IPS-20b (cell line): ENCODE data around the gene OTUD1.

ENCODE experiments used
- H3K27ac ChIP-seq: one replicate; pipeline ENCODE4 v1.5.1; 2013; ENCODE audit warnings: low read length
- H3K27me3 ChIP-seq: 2 replicates; pipeline ENCODE4 v1.6.1; 2013; ENCODE audit warnings: mild to moderate bottlenecking, low read length, inconsistent platforms; ENCODE audit not compliant: insufficient read depth
- H3K36me3 ChIP-seq: 2 replicates; pipeline ENCODE4 v1.6.1; 2013; ENCODE audit warnings: low read depth, mild to moderate bottlenecking, inconsistent platforms, low read length, moderate library complexity; ENCODE audit not compliant: insufficient read depth
- H3K4me1 ChIP-seq: 2 replicates; pipeline ENCODE4 v1.6.1; 2013; ENCODE audit warnings: mild to moderate bottlenecking, control low read depth, inconsistent platforms, low read length, moderate library complexity; ENCODE audit not compliant: insufficient read depth
- H3K4me3 ChIP-seq: 2 replicates; pipeline ENCODE4 v1.5.1; 2013; ENCODE audit warnings: mild to moderate bottlenecking, low read length, inconsistent platforms
- H3K9ac ChIP-seq: 2 replicates; pipeline ENCODE4 v1.6.1; 2013; ENCODE audit warnings: low read depth, mild to moderate bottlenecking, inconsistent platforms, low read length, moderate library complexity
- H3K9me3 ChIP-seq: 2 replicates; pipeline ENCODE4 v1.6.1; 2013; ENCODE audit warnings: mild to moderate bottlenecking, low read depth, low read length, inconsistent platforms; ENCODE audit not compliant: insufficient read depth

The OTUD1 gene

DNA sequence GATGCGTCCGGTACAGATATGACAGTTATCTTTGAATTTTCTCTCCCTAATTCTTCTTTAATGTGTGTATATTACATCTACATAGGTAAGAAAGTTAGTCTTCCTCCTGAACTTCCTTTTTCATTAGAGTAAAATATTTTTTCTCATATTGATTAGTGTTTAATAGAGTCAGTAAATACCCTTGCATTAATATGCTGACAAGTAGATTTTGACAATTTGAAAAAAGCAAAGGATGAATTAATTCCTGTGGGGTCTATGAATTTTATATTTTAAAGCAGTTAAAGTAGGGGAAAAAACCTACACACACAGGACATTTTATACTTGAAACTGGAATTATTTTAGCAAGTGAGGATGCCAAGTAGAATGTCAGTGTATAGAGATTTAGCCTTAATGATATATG lies 9.4 kb downstream of the OTUD1 start:
- Histone ChIP-seq H3K27ac (no peak overlapping the region), H3K27me3 (no peaks in the 10 kb centered on the region)

DNA sequence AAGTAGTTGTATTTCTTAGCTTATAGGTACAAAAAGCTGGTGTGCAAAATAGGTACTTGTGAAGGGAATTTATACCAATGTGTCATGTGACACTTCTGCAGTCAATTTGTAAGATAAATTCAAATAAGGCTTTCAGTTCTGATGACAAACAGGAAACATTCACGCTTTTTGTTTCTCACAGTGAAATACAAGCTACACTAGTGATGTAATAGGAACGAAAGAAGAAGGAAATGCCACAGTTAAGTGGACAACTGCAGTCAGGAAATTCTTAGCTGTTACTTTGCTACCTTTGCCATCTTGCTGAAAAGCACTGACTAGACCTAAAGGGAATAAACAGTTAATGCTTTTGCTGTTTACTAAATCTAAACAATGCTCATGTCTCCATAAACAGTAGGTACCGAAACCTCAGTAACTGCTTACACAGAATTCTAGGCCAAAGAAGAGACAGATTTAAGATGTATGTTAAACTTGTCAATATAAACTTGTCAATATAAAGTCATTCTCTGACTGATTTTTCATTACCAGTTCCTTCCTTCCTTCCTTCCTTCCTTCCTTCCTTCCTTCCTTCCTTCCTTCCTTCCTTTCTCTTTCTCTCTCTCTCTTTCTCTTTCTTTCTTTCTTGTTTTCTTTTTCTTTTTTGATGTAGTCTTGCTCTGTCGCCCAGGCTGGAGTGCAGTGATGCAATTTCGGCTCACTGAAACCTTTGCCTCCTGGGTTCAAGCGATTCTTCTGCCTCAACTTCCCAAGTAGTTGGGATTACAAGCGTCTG lies 10.1 kb downstream of the OTUD1 start:
- Histone ChIP-seq H3K27ac (no peak overlapping the region), H3K4me1 (no peaks in the 10 kb centered on the region; the same call in 1 of the 2 replicates), H3K4me3 (no peak overlapping the region), H3K36me3 (no peaks in the 10 kb centered on the region), H3K27me3 (no peaks in the 10 kb centered on the region), H3K9me3 (no peaks in the 10 kb centered on the region), H3K9ac (no peak overlapping the region)

More for the DNA sequence above, 9.4 kb downstream of the OTUD1 start:
- H3K4me1 ChIP-seq, result no peaks in the 10 kb centered on the region; the same call in 1 of the 2 replicates
- H3K9me3 ChIP-seq, result no peaks in the 10 kb centered on the region
- H3K4me3 ChIP-seq, result no peak overlapping the region
- H3K36me3 ChIP-seq, result no peaks in the 10 kb centered on the region
- no peak overlapping the region for H3K9ac ChIP-seq

DNA sequence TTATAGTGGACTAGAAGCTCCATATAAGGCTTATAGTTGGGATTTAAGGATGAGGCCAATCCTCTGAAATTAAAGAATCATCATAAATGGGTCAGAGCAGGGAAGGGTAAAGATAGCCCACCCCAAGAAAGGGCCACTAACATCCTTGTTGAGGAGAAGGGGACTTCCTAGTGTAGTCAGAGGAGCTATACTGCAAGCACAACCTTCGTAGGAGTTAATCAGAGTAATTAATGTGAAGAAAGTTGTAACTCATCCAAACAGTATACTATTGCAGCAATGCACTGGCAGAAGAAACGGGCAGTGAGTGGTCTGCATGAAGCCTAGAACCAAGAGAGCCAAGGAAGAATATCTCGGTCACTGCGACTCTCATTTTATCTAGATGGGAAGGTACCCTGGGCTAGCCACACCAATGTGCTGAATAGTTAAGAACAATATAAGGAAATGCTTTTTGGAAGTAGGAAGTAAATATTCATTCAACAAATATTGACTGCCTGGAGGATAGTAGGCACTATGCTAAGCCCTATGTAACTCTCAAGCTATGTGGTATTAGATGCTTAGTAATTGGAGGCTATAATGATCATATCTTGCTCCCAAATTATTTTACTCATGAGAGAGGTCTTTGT lies 13.3 kb downstream of the OTUD1 start:
- H3K27me3 ChIP-seq, result no peaks in the 10 kb centered on the region
- H3K9me3 ChIP-seq, result no peaks in the 10 kb centered on the region
- H3K27ac ChIP-seq, result no peak overlapping the region
- no peak overlapping the region for H3K9ac ChIP-seq
- no peaks in the 10 kb centered on the region for H3K36me3 ChIP-seq
- no peak overlapping the region for H3K4me3 ChIP-seq
- peaks cover 8% of the 10 kb centered on the region for H3K4me1 ChIP-seq

DNA sequence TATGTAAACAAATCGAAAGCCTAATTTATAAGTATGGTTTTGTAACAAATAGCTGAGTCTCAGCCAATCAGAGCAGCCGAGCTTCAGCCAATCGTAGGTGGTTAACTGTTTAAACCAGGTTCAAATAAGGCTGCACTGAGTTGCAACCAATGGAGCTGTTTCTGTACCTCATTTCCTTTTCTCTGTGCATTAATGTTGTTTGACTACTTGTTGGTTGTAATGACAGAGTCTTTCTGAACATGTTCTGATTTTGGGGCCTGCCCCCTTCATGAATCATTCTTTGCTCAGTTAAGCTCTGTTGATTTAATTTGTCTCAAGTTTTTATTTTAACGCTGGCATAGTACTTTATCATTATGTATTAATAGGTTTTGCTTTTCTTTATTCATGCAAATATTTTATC lies 14.6 kb downstream of the OTUD1 start:
- Histone ChIP-seq H3K9me3 (no peaks in the 10 kb centered on the region), H3K27ac (no peak overlapping the region), H3K4me1 (peaks cover 15% of the 10 kb centered on the region), H3K36me3 (no peaks in the 10 kb centered on the region), H3K9ac (no peak overlapping the region), H3K27me3 (no peaks in the 10 kb centered on the region), H3K4me3 (no peak overlapping the region)

DNA sequence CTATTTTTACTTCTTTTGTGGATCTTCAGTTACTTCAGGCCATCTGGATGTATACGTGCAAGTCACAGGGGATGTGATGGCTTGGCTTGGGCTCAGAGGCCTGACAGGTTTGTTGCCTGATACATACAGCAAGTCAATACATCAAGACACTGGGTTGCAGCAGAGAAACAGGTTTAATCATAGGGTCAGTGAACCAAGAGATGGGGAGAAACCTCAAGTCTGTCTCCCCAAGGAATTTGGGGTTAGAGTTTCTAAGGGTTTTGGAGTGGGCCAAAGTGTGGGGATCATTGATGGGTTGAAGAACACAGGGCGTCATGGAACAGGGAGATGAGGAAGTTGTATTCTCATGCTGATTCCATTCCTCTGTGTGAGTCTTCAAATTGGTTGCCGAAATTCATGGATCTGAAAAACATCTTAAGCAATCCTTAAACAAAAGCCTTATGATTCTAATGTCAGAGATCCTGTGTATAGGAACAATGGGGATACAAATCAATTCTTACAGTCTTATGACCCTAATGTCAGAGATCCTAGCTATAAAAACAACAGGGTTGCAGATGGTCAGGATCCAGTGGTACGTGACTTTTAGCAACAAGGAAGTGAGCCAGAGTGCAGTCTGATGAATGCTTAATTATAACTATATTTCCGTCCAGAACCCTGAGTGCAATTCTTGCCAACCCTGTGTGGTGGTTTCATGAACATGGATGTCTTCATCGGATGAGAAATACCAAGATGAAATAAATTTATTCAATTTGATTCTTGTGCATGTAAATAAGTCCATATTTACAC lies 18.9 kb downstream of the OTUD1 start:
- peaks cover 29% of the 10 kb centered on the region; the same call in 1 of the 2 replicates for H3K4me1 ChIP-seq
- no peak overlapping the region for H3K9ac ChIP-seq
- H3K27me3 ChIP-seq, result no peaks in the 10 kb centered on the region
- H3K36me3 ChIP-seq, result no peaks in the 10 kb centered on the region
- H3K27ac ChIP-seq, result no peak overlapping the region
- H3K9me3 ChIP-seq, result no peaks in the 10 kb centered on the region
- no peak overlapping the region for H3K4me3 ChIP-seq

DNA sequence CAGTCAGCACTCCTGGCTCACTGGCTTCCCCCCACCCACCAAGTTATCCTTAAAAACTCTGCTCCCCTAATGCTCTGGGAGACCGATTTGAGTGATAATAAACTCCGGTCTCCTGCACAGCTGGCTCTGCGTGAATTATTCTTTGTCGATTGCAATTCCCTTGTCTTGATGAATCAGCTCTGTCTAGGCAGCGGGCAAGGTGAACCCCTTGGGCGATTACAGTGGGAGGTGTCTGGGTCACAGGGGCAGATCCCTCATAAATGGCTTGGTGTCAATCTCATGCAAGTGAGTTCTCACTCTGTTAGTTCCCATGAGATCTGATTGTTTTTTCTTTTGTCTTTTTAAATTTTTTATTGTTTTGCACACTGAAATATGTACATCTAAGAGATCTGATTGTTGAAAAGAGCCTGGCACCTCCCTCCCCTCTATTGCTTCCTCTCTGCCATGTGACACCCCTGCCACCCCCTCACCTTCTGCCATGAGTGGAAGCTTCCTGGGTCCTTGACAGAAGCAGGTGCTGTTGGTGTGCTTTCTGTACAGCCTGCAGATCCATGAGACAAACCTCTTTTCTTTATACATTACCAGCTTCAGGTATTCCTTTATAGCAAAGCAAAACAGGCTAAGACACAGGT lies 20.5 kb downstream of the OTUD1 start:
- peaks cover 29% of the 10 kb centered on the region; the same call in 1 of the 2 replicates for H3K4me1 ChIP-seq
- H3K9ac ChIP-seq, result no peak overlapping the region

DNA sequence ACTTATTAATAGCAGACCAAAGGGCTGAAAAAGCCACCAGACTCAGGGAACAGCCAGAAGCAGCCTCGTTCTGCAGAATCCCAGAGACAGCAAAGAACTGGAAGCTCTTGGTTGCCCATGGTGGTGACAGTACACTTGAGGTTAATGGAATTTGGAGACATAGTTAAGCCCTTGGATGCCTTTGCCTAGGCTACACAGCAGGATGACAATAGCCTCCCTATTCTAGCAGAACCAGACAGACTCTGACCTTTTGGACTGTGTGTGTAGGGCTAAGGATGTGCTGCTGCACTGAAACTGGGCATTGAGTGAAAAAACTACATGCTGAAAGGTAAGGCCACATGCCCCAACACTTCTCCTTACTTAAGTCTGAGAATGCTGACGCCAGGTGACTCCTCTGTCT lies 22.7 kb downstream of the OTUD1 start:
- H3K27me3 ChIP-seq, result no peaks in the 10 kb centered on the region
- no peaks in the 10 kb centered on the region for H3K36me3 ChIP-seq
- H3K4me3 ChIP-seq, result no peak overlapping the region
- no peak overlapping the region for H3K27ac ChIP-seq
- H3K9ac ChIP-seq, result no peak overlapping the region
- no peaks in the 10 kb centered on the region for H3K9me3 ChIP-seq
- peaks cover 23% of the 10 kb centered on the region; the same call in 1 of the 2 replicates for H3K4me1 ChIP-seq

More for the DNA sequence above, 20.5 kb downstream of the OTUD1 start:
- no peak overlapping the region for H3K27ac ChIP-seq
- H3K4me3 ChIP-seq, result no peak overlapping the region
- H3K27me3 ChIP-seq, result no peaks in the 10 kb centered on the region
- H3K9me3 ChIP-seq, result no peaks in the 10 kb centered on the region
- no peaks in the 10 kb centered on the region for H3K36me3 ChIP-seq

DNA sequence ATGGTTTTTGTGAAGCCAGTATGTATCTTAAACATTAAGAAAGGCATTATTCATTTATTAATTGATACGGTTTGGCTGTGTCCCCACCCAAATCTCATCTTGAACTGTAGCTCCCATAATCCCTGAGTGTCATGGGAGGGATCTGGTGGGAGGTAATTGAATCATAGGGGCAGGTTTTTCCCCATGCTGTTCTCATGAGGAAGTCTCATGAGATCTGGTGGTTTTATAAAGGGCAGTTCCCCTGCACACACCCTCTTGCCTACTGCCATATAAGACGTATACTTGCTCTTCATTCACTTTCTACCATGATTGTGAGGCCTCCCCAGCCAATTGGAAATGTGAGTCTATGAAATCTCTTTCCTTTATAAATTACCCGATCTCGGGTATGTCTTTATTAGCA lies 28.1 kb downstream of the OTUD1 start:
- Histone ChIP-seq H3K27me3 (no peaks in the 10 kb centered on the region), H3K36me3 (no peaks in the 10 kb centered on the region), H3K9ac (no peak overlapping the region), H3K4me1 (peaks cover 3% of the 10 kb centered on the region; the same call in 1 of the 2 replicates), H3K9me3 (no peaks in the 10 kb centered on the region), H3K4me3 (no peak overlapping the region), H3K27ac (no peak overlapping the region)

DNA sequence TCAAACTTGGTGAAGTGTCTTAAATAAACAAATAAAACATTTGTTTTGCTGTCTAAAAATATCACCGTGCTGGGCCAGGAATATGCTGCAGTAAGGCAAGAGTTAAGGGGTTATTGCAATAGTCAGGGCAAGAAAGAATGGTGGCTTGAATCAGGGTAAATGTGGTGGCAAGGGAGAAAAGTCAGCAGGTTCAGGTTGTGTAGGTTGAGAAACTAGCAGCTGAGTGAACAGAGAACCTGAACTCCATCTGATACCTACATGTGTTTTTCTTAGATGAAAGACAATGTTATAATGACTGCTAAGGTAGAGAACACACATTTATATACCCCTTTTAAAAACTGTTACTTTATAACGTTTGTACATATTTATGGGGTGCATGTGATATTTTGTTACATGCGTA lies 28.7 kb downstream of the OTUD1 start:
- no peaks in the 10 kb centered on the region for H3K36me3 ChIP-seq
- H3K9ac ChIP-seq, result no peak overlapping the region
- H3K4me3 ChIP-seq, result no peak overlapping the region
- H3K27ac ChIP-seq, result no peak overlapping the region
- H3K4me1 ChIP-seq, result peaks cover 4% of the 10 kb centered on the region; the same call in 1 of the 2 replicates
- H3K9me3 ChIP-seq, result no peaks in the 10 kb centered on the region
- H3K27me3 ChIP-seq, result no peaks in the 10 kb centered on the region

DNA sequence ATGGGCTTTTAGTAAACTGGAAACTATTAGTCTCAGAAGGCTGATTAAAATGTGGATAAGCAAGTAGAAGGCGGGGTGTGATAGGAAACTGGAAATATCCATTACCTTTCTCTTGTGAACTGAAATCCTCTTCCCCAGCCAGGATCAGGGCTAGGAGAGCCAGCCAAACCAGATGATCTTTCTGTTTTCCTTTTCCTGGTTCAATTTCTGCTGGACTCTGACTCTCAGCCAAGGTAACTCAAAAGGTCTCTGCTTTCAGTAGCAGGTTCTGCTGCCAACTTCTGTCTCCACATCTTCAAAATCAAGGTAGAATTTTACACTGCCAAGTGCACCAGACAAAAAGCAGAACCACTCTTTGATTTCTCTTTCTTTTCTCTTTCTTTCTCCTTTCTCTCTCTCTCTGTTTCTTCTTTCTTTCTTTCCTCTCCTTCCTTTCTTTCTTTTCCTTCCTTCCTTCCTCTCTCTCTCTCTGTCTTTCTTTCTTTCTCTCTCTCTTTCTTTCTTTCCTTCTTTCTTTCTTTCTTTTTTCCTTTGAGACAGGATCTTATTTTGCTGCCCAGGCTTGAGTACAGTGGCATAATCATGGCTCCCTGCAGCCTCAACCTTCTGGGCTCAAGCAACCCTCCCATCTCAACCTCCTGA lies 30.8 kb downstream of the OTUD1 start:
- Histone ChIP-seq H3K9ac (no peak overlapping the region), H3K4me3 (no peak overlapping the region), H3K27me3 (no peaks in the 10 kb centered on the region), H3K4me1 (peaks cover 4% of the 10 kb centered on the region; the same call in 1 of the 2 replicates), H3K27ac (no peak overlapping the region), H3K36me3 (no peaks in the 10 kb centered on the region), H3K9me3 (no peaks in the 10 kb centered on the region)

DNA sequence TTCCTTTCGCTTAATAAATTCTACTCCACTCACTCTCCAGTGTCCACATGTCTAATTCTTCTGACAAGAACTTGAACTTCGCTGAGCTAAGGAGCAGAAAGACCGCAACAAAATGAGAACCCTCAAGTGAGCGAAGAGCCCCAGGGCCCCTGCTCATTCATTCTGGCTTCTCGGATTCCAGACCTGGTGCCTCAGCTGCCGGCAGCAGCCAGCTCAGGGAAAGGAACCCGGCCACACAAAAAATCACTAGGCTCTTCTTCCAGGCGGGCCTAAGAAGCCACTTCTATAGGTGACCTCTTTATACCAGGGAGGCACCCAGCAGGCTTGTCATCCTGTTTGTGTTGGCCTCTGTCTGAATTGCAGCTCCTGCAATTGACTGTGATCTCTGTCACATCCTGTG lies 33.3 kb downstream of the OTUD1 start:
- Histone ChIP-seq H3K4me1 (peaks cover 4% of the 10 kb centered on the region; the same call in 1 of the 2 replicates), H3K9me3 (no peaks in the 10 kb centered on the region), H3K36me3 (no peaks in the 10 kb centered on the region), H3K27me3 (no peaks in the 10 kb centered on the region), H3K27ac (no peak overlapping the region), H3K4me3 (no peak overlapping the region), H3K9ac (no peak overlapping the region)
